ENCODE measurements around the gene IL1A.

- TF ChIP-seq YY1 (IDR thresholded peaks at IDR 0.05; ENCODE audit: insufficient read depth, insufficient read length): no peak
- TF ChIP-seq SUZ12 (IDR thresholded peaks at IDR 0.05; ENCODE audit: extremely low read depth, insufficient read depth, insufficient read length): no peak
- TF ChIP-seq ZNF274 (IDR thresholded peaks at IDR 0.05; ENCODE audit: low read depth, low read length): no peak
Observed at GRCh38 chr2:112812318-112813267, 28.3 kb upstream of the IL1A start.
